Endothelial cell of umbilical vein (primary cell): ENCODE results near the gene KRT71. TPM values are rescaled to one million over a fixed set of nuclear protein-coding genes. Genes with fewer than 3 reads are reported as not detected.

Source experiments
- BruUV-seq: library from RNA; stranded (reverse); fragments of 400-500 nt; replicated peaks from 2 replicates; lab custom pipeline; 2021; lab: Mats Ljungman, UMichigan
- CTCF ChIA-PET: fragments of 300-600, 350-600 bp; sonication (Branson Sonifier 250); formaldehyde crosslinking; loops from one replicate; lab custom pipeline; 2021; ENCODE audit warnings: antibody characterized with exemption, inconsistent platforms; lab: Charles Lee
- POLR2A ChIA-PET: fragments of 300-600, 350-600 bp; sonication (Branson Sonifier 250); formaldehyde crosslinking; loops from one replicate; lab custom pipeline; 2021; ENCODE audit warnings: antibody characterized with exemption, inconsistent platforms; lab: Charles Lee
- DNase-seq: peaks from one replicate; pipeline ENCODE4 v3.0.0-alpha.2; 2011; ENCODE audit warnings: low read depth, low spot score
- FAIRE-seq: peaks from 2 replicates; lab custom pipeline; 2011; peaks lifted over from hg19 to GRCh38; lab: Jason Lieb, UNC
- H2AFZ ChIP-seq: 2 replicates; pipeline ENCODE4 v1.6.0; 2012; ENCODE audit warnings: low read depth, low read length, control low read depth, inconsistent platforms
- H3K27ac ChIP-seq: 2 replicates; pipeline ENCODE4 v1.5.1; 2011; ENCODE audit warnings: low read depth, mild to moderate bottlenecking, control low read depth, low read length, moderate library complexity; ENCODE audit not compliant: insufficient read depth
- H3K27me3 ChIP-seq, 2 experiments: 2 replicates each; pipeline versions ENCODE4 v1.6.0 to v1.6.1; 2011; ENCODE audit warnings: low read length in 2 of 2, mixed read lengths in 1 of 2; ENCODE audit not compliant: control insufficient read depth in 2 of 2, insufficient read depth in 2 of 2
- H3K36me3 ChIP-seq, 2 experiments: 2 replicates in 1 of 2; 3 replicates in 1 of 2; pipeline ENCODE4 v1.5.1; 2011; ENCODE audit warnings: low read length in 2 of 2, mild to moderate bottlenecking in 1 of 2, moderate library complexity in 1 of 2; ENCODE audit not compliant: control insufficient read depth in 2 of 2, insufficient read depth in 2 of 2; ENCODE audit errors: extremely low read depth in 1 of 2
- H3K4me1 ChIP-seq: 3 replicates; pipeline ENCODE4 v1.5.1; 2011; ENCODE audit warnings: mild to moderate bottlenecking, low read length; ENCODE audit not compliant: control insufficient read depth, insufficient read depth; ENCODE audit errors: extremely low read depth
- H3K4me2 ChIP-seq: 2 replicates; pipeline ENCODE4 v1.6.1; 2011; ENCODE audit warnings: low read length, control low read depth, mixed read lengths; ENCODE audit not compliant: insufficient read depth
- H3K4me3 ChIP-seq, 3 experiments: fragments of 200-600 bp in 1 of 3; sonication (generic), shearing (Covaris generic) in 1 of 3; replicated peaks in 1 of 3; 2 replicates each; pipeline ENCODE4 v1.5.1; 2011 to 2016; ENCODE audit warnings: control low read depth in 3 of 3, low read length in 3 of 3, mild to moderate bottlenecking in 2 of 3, inconsistent platforms in 1 of 3, low read depth in 1 of 3, moderate library complexity in 1 of 3; ENCODE audit not compliant: insufficient read depth in 1 of 3
- H3K79me2 ChIP-seq: 2 replicates; pipeline ENCODE4 v1.6.0; 2012; ENCODE audit warnings: low read length, inconsistent platforms; ENCODE audit not compliant: control insufficient read depth, insufficient read depth
- H3K9ac ChIP-seq: replicated peaks from 2 replicates; pipeline ENCODE3; 2011; ENCODE audit warnings: low read length, control low read depth; ENCODE audit not compliant: insufficient read depth; ENCODE audit errors: extremely low read depth
- H3K9me1 ChIP-seq: replicated peaks from 3 replicates; pipeline ENCODE4 v1.6.0; 2011; ENCODE audit warnings: mild to moderate bottlenecking, low read length; ENCODE audit not compliant: control insufficient read depth, insufficient read depth; ENCODE audit errors: extremely low read depth
- H3K9me3 ChIP-seq: replicated peaks from 2 replicates; pipeline ENCODE4 v1.5.1; 2012; ENCODE audit warnings: low read length, inconsistent platforms; ENCODE audit not compliant: control insufficient read depth, insufficient read depth
- H4K20me1 ChIP-seq: replicated peaks from 2 replicates; pipeline ENCODE3; 2011; ENCODE audit warnings: mild to moderate bottlenecking, low read length; ENCODE audit not compliant: control insufficient read depth, insufficient read depth; ENCODE audit errors: extremely low read depth
- EZH2 ChIP-seq: IDR thresholded peaks from 2 replicates; pipeline ENCODE4 v1.6.1; 2012; ENCODE audit warnings: borderline replicate concordance, low read depth, mild to moderate bottlenecking, moderate library complexity, low read length, inconsistent platforms; ENCODE audit not compliant: severe bottlenecking
- FOS ChIP-seq: IDR thresholded peaks from 2 replicates; pipeline ENCODE4 v1.6.1; 2011; ENCODE audit warnings: mild to moderate bottlenecking, low read length, moderate library complexity, borderline replicate concordance; ENCODE audit not compliant: insufficient read depth
- GATA2 ChIP-seq: IDR thresholded peaks from 2 replicates; pipeline ENCODE4 v1.7.0; 2011; ENCODE audit warnings: low read depth, mild to moderate bottlenecking, moderate library complexity, mixed read lengths, low read length; ENCODE audit not compliant: insufficient read length, insufficient read depth
- JUN ChIP-seq: IDR thresholded peaks from 2 replicates; pipeline ENCODE4 v1.6.1; 2011; ENCODE audit warnings: borderline replicate concordance, low read depth; ENCODE audit not compliant: insufficient read length, insufficient read depth
- MYC ChIP-seq: IDR thresholded peaks from one replicate; pipeline ENCODE4 v1.6.1; 2011; ENCODE audit warnings: mild to moderate bottlenecking, low read depth, low read length
- POLR2A ChIP-seq: IDR thresholded peaks from 2 replicates; pipeline ENCODE4 v1.6.1; 2012; ENCODE audit warnings: low read depth, mild to moderate bottlenecking, control low read depth, low read length
- POLR2AphosphoS5 ChIP-seq: IDR thresholded peaks from 2 replicates; pipeline ENCODE4 v1.6.1; 2012; ENCODE audit warnings: low read depth, mild to moderate bottlenecking, control low read depth, low read length, moderate library complexity; ENCODE audit not compliant: insufficient read depth
- dilution Hi-C: fragments of 300-500 bp; cut with MboI; formaldehyde crosslinking; loops from one replicate; pipeline ENCODE4 v1.15.0; 2019; ENCODE audit warnings: low sequenced_read_pairs; ENCODE audit not compliant: extremely low pct_ligation_motif_present
- intact Hi-C: fragments of 100-400 bp; cut with micrococcal nuclease; formaldehyde crosslinking; loops from one replicate; pipeline ENCODE4 v1.10.0; 2022
- polyA plus RNA-seq, 4 experiments: library from polyadenylated mRNA; depleted of rRNA in 3 of 4; stranded (reverse) in 3 of 4; unstranded in 1 of 4; fragments of >200 nt; gene quantifications; 2 replicates each; pipeline versions ENCODE4 v1.2.1 to v1.2.3, GENCODE V29; 2011 to 2012; ENCODE audit warnings: missing spikeins in 1 of 4
- total RNA-seq: library from RNA; stranded (reverse); gene quantifications from 2 replicates; pipeline ENCODE4 v1.2.3, GENCODE V29; 2021
- TF ChIP-seq, protein P1 (sequence below): IDR thresholded peaks from 2 replicates; pipeline ENCODE4 v1.6.1; 2011; ENCODE audit not compliant: insufficient read depth, insufficient read length
- TF ChIP-seq, protein P2 (sequence below), 2 donors: IDR thresholded peaks; 1 replicate in 1 of 2; 2 replicates in 1 of 2; pipeline ENCODE4 v1.5.1; 2011; ENCODE audit warnings: low read length in 2 of 2, mild to moderate bottlenecking in 2 of 2, moderate library complexity in 2 of 2, control low read depth in 1 of 2, inconsistent platforms in 1 of 2, low read depth in 1 of 2; ENCODE audit not compliant: insufficient read depth in 1 of 2; ENCODE audit errors: extremely low read depth in 1 of 2

KRT71 gene
- total and polyA plus RNA-seq, 2 donors (not counting 3 experiments of a cell fraction or from before 2014, with no cell fraction given), result not detected

DNA sequence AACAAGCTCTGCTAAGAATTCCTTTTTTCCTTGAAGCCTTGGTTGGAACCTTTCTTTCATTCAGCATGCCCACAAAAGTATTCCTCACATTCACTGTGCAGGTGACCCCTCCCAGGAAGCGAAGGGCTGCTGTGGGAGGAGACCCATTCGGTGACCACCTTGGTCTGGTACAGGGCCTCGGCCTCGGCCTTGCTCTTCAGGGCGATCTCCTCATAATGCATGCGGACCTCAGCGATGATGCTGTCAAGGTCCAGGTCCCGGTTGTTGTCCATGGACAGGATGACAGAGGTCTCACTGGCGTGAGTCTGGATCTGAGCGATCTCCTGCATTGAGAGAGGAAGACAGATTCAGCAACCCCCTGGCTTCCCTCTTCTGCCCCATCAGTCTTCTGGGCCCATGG is 17.6 kb upstream of the KRT71 start:
- ChIA-PET POLR2A (no interaction called here), CTCF (interaction anchor here (1.7 kb wide), 1 partner anchor 11 kb away, joined by 4 read pairs; no protein-coding TSS in a partner anchor)
- Histone ChIP-seq H3K4me3 (no peak overlapping the region), H3K9me3 (no peaks in the 10 kb centered on the region), H3K4me1 (no peaks in the 10 kb centered on the region), H3K36me3 (no peaks in the 10 kb centered on the region), H3K27me3 (peaks cover 0 to 3% of the 10 kb centered on the region in 2 experiments), H2AFZ (no peak overlapping the region), H3K79me2 (no peaks in the 10 kb centered on the region), H3K9me1 (no peaks in the 10 kb centered on the region), H4K20me1 (no peaks in the 10 kb centered on the region), H3K9ac (no peak overlapping the region), H3K27ac (no peak overlapping the region), H3K4me2 (no peak overlapping the region)
- no peak for FAIRE-seq
- dilution Hi-C loops (no loop called here), intact Hi-C loops (no loop called here)
- no peak for DNase-seq
- no TSS peak for BruUV-seq
- TF ChIP-seq POLR2A (no peak), FOS (no peak), POLR2AphosphoS5 (no peak), JUN (no peak), GATA2 (no peak), MYC (no peak), EZH2 (no peak)
- TF ChIP-seq, protein P1, sequence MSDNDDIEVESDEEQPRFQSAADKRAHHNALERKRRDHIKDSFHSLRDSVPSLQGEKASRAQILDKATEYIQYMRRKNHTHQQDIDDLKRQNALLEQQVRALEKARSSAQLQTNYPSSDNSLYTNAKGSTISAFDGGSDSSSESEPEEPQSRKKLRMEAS, result no peak
- TF ChIP-seq, protein P2, sequence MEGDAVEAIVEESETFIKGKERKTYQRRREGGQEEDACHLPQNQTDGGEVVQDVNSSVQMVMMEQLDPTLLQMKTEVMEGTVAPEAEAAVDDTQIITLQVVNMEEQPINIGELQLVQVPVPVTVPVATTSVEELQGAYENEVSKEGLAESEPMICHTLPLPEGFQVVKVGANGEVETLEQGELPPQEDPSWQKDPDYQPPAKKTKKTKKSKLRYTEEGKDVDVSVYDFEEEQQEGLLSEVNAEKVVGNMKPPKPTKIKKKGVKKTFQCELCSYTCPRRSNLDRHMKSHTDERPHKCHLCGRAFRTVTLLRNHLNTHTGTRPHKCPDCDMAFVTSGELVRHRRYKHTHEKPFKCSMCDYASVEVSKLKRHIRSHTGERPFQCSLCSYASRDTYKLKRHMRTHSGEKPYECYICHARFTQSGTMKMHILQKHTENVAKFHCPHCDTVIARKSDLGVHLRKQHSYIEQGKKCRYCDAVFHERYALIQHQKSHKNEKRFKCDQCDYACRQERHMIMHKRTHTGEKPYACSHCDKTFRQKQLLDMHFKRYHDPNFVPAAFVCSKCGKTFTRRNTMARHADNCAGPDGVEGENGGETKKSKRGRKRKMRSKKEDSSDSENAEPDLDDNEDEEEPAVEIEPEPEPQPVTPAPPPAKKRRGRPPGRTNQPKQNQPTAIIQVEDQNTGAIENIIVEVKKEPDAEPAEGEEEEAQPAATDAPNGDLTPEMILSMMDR (IDR thresholded peaks at IDR 0.05; ENCODE audit: extremely low read depth in 1 of 2, insufficient read depth in 1 of 2, low read depth in 1 of 2, low read length in 2 of 2), result no peak
